NCI-H128 (cell line): ENCODE measurements around the gene BMPR2.
"Not testable (repeated sequence)": the region's sequence is repeated elsewhere in the genome, so short reads cannot be mapped to it uniquely, and the experiment has no call there.

Experiments used
- DNase-seq: peaks from one replicate; lab custom pipeline; 2025; ENCODE audit not compliant: unreplicated experiment; lab: John Stamatoyannopoulos, UW

BMPR2 gene

DNA sequence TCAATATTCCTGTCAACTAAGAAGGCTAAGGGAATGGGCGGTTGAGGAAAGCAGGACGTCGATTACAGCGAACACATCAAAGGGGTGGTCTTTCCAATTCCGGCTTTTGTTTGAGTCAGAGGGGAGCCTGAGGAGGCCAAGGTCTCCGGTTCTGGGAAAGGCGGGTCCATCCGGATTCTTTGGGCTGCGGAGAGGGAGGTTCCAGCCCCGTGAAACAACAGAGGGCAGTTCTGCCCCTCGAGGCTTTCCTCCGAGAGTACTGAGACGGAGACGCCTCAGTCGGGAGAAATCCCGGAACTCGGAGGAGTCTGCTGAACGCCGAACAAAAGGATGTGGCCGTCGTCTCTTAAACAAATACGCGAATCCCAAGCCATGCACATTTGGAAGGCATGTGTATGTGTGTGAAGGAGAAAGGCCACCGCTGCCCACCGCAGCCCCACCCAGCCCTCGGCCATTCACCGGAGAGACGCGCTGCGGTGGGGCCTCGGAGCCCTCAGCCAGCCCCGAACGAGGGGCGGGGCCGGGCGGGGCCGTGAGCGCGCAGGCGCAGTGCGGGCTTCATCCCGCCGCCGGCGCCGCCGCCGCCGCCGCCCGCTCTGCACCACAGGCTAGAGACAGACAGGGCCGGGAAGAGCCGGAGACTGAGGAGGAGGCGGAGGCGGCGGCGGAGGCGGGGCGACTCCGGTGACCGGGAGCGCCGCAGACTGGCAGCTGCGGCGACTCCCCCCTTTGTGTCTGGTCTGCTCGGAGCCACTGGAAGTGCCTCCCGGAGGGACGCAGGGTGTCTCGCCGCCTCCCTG, at the start of gene BMPR2:
Gene BMPR2 (plus strand): TSS at position 719 of the 800 bp plus-strand sequence. CDS start 1,148 bp downstream, outside the sequence.
- peak; percentile 62 for DNase-seq

DNA sequence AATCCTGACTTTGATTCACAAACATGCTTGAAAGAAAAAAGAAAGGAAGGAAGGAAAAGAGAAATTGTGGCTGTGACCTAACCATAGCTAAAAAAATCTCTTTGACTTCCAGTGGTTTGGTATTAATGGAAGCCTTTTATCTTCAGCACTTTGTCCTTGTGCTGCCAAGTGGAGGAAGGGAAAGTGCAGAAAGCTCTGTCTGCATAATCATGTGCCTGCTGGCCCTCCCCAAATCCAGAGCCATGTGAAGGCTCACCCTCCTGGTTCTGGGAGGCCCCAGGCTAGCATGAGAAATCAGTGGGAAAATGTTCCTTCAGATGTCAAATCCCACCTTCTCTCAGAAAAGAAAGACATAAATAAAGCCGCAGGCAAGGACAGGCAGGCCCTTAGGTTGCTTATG, 48.3 kb upstream of the BMPR2 start:
- DNase-seq = no peak

DNA sequence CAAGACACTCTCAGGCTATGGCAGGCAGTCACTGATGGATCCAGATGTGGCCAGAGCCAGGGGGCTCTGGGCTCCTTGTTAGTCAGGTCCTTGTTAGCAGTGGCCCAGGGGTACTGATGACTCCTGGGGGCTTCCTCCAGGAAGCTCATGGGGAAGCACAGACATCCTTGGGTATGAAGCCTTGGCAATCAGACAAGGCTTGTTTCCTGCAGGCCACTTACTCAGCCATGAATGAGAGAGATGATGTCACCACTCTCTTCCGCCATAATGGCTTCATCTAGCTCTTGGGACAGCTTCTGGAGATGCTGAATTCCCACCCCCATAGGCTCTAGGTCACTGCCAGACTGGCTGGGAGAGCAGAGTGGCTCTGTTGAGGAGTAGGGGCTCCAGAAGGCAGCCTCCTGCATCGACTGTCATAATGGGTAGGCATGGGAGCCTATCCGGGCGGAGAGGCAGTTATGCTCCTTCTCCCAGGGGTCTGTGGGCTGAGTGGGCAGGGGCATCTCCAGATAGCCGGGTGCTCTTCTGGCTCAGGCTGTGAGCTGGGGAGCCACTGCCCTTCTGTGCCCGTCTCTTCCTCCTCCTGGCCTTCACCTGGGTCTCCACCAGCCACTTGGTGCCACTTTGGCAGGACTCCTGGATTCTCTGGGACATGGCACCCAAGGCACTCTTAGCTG, 40.2 kb upstream of the BMPR2 start:
- DNase-seq = no peak

DNA sequence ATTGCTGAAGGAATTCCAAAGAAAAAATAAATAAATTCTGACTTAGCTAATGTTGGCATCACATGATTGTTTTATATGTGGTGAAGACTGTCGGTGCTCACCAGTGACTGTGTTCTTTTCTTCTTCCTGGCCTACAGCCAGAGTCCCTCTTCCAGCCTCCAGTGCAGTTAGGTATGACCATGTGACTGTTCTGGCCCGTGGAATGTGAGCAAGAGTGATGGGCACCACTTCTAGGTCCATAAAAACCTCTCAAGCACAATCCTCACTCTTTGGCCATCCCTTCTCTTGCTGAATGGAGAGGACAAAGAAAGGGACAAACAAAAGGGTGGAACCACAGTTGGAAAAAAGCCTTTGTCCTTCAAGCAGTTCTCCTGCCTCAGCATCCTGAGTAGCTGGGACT, 39.0 kb upstream of the BMPR2 start:
- no peak for DNase-seq

DNA sequence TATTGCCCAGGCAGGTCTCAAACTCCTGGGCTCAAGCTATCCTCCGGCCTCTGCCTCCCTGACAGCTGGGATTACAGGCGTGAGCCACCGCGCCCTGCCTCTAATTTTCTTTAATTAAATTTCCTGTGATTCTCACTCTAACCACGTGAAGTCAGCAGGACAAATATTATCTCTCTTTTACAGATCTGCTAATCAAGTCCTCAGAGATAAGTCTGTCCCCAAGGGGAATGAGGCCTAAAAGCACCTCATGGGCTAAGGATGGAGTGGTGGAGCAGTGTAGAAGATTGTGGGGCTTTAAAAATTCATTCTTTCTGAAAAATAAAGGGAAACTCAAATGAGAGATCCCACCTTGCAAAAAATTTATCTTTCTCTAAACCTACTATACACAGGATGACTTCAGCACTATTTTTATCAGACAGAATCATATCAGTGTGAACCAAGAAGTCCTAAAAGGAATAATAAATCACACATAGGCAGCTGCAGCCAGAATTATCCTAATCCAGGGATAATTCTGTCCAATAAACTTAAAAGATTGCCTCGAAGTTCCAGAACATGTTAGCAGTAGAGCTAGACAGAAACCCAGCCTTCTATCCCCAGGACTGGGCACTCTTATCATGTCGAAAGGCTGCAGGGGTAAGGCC, 38.3 kb upstream of the BMPR2 start:
- no peak for DNase-seq

- DNase-seq = no peak
Observed at GRCh38 chr2:202339071-202339870, 36.9 kb upstream of the BMPR2 start.

GRCh38 chr2:202344178-202344577, 31.9 kb upstream of the BMPR2 start:
- DNase-seq = no peak

DNA sequence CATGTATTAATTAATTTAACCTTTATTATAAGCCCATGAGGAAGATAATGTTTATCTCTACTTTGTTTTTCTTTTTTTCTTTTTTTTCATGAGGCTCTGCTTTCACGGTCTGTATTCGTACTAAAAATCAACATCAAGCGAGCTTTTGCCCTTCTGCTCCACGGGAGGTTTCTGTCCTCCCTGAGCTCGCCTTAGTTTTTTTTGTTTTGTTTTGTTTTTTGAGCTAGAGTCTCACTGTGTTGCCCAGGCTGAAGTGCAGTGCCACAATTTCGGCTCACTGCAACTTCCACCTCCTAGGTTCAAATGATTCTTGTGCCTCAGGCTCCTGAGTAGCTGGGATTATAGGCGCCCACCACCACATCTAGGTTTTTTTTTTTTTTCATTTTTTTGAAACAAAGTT, 29.9 kb upstream of the BMPR2 start:
- DNase-seq = no peak

GRCh38 chr2:202353430-202353829, 22.7 kb upstream of the BMPR2 start:
- no peak for DNase-seq

- no peak for DNase-seq
Observed at GRCh38 chr2:202355993-202356505, 20.1 kb upstream of the BMPR2 start.

DNA sequence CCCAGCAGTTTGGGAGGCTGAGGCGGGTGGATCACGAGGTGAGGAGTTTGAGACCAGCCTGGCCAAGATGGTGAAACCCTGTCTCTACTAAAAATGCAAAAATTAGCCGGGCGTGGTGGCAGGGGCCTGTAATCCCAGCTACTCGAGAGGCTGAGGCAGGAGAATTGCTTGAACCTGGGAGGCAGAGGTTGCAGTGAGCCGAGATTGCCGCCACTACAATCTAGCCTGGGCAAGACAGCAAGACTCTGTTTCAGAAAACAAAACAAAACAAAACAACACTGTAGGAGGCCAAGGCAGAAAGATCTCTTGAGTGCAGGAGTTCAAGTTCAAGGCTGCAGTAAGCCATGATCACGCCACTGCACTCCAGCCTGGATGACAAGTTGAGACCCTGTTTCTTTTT, 17.2 kb upstream of the BMPR2 start:
- DNase-seq = not testable (repeated sequence)

- DNase-seq = no peak
Observed at GRCh38 chr2:202360646-202361045, 15.5 kb upstream of the BMPR2 start.

GRCh38 chr2:202361108-202361507, 15.0 kb upstream of the BMPR2 start:
- DNase-seq = no peak

- DNase-seq = no peak
Observed at GRCh38 chr2:202373490-202373889, 2.6 kb upstream of the BMPR2 start.

GRCh38 chr2:202374383-202374782, 1.7 kb upstream of the BMPR2 start:
- not testable (repeated sequence) for DNase-seq

DNA sequence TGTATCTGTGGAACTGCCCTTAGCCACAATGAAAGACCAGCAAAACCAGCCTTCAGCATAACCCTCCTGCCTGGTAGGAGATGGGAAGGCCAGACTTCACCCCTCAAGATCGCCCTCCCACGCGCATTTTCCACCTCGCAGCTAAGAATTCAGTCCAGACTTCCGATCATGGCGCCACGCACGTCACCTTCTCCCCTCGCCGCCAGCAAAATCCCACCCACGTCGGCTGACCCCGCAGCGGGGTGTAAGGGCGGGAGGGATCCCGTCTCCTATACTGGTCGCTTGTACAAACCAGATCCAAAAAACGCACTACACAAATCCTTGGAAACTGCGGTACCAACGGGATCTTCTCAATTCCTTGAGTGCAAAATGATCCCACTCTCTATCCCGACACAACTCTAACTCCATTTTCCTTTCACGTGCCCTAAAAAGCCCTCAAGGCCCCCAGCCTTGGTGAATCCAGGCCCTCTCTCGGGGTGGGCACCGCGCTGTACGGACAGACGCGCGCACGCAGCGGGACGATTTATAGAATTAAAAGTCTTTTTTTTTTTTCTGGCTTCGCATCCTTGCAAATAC, 1.0 kb upstream of the BMPR2 start:
- peak; percentile 18 for DNase-seq

DNA sequence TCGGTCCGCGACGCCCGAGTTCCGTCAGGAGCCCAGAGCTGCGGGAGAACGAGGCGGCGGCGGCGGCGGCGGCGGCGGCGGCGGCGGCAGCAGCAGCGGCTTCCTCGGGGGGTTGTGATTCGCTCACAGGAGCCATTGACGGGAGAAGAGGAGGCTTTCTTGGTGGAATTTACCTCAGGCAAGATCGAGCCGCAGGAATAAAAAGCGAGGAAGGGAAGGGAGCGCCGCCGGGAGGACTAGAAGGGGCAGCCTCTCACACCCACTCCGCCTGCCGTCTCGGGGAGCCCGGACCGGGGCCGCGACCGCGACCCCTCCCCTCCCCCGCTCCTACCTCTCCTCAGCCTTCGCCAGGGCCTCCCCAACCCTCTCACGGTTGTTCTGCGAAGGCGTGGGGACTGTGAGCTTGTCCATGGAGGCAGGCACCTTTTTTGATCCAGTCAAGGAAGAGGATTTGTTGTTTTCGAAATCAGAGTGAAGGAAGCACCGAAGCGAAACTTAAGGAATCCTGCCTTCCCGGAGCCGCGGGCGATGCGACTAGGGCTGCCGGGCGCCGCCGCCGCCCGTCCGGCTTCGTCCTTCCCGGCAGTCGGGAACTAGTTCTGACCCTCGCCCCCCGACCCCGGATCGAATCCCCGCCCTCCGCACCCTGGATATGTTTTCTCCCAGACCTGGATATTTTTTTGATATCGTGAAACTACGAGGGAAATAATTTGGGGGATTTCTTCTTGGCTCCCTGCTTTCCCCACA, 506 bp downstream of the BMPR2 start:
- DNase-seq = no peak

- no peak for DNase-seq
Observed at GRCh38 chr2:202377207-202377761, 1.2 kb downstream of the BMPR2 start.

- no peak for DNase-seq
Observed at GRCh38 chr2:202378001-202378400, 1.9 kb downstream of the BMPR2 start.
